ENCODE results near the gene WIPF3.

The WIPF3 gene

DNA sequence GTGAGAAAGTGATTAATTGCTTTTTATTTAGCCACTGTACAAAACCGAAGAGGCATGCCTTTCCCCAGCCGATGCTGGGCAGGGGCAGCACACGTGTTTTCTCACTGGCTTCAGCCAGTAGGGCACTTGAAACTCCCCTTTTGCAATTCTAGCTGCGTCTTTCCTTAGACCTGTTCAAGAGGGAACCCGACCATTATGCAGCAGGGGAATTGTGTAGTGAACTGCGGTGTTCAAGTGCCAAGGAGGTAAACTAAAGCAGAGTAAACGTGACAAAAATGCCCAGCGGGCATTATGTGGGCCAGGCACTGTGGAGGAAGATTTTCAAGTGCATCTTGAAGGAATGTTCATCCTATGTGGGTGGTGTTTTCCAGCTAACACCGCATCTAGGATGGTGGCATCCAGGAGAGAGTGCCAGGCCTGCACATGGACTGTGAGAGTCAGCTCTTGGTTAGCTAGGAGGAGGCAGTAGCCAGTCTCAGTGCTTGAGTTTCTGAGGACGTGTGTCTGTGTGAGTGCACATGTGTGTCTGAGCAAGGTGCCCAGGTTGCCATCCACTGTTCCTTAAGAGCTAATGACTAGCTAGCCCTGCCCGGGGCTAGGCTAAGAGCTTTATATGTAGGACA is 3.3 kb downstream of the WIPF3 start:
- no peak for DNase-seq

DNA sequence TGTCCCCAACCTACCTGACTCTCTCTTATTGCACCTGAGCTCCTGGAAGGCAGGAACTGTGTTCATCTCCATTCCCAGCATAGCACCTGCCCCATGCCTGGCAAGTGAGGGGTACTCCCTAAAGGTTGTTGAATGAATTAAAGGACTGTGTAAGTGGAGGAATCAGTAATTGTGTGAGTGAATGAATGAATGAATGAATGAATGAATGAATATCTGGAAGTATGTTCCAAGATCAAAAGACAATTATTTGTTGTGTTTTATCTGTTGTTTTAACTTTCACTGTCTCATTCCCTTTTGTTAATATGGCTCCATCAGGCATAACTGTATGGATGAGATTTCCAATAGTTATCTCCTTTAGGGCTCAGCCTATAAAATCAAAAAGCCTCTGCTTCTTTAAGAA is 4.0 kb downstream of the WIPF3 start:
- no peak for DNase-seq

DNA sequence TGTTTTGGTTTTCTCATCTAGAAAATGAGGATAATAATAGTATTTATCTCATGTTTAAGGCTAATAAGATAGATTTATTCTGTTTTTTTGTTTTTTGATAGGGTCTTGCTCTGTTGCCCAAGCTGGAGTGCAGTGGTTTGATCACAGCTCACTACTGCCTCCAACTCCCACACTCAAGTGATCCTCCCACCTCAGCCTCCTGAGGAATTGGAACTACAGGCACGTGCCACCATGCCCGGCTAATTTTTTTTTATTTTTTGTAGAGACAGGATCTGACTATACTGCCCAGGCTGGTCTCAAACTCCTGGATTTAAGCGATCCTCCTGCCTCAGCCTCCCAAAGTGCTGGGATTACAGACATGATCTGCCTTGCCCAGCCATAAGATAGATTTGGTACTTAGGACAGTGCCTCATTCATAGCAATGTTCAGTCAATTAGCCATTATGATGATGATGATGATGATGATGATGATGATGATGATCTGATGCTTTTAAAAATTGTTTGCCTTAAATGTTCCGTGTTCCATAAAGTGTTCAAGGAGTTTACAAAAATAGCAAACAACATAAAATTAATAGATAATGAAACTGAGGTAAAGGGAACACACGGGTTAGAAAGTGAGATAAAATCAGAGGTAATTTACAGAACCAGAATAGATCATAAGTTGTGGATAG is 4.6 kb downstream of the WIPF3 start:
- no peak for DNase-seq

DNA sequence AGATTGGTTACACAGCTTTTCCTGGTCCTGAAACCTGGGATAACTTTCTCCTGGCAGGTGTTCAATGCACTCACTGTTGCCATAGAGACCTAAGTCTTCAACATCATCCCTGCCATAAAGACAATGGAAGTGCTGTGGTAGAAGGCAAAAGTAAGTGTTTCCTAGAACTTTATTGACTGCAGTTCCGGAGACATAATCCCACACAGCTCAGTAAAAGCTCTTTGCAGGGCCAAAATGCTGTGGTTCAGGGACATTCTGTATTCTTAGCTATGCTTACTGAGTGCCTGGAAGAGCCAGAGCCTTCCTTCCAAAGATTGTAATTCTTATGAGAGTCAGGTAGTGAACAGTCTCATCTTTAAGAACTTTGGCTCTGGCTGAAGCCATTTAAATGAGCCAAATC is 5.3 kb downstream of the WIPF3 start:
- peak; percentile 14 for DNase-seq

DNA sequence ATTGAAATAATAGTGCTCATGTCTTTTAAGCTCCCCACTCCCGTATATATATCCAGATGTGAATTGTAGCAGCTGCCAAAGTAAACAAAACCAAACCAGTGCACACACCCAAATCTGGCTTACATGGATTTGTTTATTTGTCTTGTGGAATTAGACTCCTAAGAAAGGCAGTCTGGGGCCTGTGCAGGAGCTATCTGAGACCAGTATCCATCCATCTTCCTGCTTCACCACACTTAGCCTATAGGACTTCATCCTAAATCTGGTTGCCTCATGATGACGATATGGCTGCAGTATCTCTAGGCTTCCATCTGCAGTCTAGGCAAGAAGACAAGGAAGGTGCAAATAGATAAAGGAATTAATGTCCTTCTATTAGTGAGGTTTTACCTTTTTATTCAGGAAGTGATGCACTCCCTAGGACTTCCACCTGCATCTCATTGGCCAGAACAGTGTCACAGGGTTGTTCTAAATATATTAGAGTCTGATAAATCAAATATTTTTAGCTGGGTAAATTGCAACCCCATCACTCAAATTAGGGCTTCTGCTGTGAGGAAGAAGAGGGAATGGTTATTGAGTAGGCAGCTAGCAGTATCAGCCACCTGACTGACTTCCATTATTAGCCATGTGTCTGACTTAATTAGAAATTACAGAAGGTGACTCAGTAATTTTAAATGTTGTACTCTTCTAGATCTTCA is 6.0 kb downstream of the WIPF3 start:
- no peak for DNase-seq

DNA sequence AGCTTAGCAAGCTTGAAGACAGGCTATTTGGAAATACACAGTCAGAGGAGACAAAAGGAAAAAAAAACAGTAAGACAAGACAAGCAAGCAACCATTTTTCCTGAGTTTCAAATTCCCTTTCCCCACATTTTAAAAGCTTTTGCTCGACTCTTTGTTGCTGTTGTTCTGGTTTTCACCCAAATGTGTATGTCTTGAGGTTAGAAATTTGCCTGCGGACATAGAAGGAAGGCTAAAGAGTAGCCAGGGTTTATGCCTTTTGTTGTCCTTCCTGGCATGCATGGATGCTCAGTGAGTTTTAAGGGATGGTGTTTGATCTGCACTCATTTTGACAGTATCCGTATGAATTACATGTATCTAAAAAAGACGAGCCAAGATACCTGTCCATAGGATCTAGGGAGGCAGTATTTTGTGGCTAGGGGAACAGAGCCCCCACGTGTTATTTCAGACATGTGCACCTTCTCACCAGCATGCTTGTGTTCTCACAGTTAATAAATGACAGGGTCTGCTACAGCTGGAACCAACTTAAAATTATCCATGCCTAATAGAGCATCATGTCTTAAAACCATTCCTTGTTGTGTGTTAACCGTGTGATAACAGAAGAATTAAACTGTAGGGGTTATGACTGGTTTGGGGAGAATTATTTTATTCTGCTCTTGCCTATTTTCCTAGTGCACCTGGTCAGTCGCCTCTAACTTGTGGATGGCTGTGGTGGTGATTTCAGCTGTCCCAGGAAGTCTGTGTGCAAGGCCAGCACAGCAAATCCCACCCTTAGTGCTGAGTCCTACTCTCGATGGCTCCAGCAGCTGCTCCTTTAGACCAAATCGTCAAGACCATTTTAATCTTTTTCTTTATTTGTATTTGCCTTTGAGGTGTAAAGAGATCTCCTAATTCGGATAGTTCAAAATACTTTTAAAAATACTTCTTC is 9.1 kb downstream of the WIPF3 start:
- DNase-seq, result no peak

DNA sequence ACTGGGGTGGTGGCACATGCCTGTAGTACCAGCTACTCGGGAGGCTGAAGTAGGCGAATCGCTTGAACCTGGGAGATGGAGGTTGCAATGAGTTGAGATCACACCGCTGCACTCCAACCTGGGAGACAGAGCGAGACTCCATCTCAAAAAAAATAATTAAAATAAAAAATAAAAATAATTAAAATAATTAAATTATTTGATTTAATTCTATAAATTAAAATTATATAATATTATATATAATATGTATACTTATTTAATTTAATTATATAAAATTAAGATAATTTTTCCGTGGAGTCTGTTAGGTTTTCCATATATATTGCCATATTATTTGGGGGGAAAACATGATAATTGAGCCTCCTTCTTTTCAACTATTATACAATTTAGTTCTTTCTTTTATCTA is 12.0 kb downstream of the WIPF3 start:
- no peak for DNase-seq

DNA sequence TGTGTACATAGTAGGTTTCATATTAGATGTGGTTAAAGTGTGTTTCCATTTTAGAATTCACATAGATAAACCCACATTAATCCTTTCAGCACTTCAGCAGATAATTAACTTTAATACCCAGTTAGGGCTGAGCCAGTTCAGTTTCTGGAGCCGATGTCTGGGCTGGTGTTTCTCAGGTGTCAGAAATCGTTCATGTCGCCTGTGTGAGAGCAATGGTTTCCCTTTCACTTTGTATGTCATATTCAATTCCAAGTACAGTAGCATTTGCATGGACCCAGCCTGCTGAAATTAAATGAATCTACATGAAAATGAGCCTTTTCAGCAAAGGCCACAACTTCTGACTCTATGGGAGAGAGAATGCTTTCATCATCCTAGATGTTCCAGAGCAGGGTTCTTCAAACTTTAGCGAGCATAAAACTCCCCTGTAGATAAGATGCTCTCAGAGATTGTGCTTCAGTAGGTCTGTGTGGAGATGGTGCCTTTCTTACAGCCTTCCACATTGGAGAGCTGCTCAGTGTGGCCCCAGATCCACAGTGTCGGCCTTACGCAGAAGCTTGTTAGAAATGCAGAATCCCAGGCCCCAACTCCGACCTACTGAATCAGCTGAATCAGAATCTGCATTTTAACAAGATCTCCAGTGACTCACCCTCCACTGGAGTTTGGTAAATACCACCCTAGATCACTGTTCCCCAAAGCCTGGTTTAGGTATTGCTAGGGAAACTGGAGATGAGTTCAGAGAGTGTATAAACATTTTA is 19.6 kb downstream of the WIPF3 start:
- DNase-seq, result no peak

DNA sequence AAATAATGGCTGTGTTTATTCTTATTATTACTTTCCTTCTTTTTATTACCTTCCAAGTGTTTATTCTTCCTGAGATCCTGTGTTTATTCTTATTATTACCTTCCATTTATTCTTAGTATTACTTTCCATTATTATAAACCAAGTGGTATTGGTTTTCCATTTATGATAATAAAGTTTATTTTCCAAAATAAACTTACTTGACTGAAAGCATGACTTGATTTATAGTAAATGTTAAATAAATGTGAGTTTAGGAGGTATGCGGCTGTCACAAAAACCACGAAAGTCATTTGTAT is 20.2 kb downstream of the WIPF3 start:
- no peak for DNase-seq

DNA sequence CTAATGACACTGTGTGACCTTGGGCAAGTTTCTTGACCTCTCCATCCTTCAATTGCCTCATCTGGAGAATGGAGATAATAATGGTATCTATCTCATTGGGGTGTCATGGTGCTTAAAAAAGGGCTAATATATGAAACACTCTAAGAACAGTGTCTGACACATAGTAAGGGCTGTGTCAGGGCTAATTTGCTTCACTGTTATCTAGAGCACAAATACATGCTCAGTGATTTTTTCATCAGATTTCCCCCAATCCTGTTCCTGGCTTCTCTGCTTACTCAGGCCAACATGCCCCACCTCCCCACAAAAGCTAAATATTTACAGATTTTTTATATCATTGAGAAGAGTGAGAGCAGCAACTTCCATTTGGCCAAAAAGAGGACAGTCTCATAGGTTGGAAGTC is 20.6 kb downstream of the WIPF3 start:
- no peak for DNase-seq

DNA sequence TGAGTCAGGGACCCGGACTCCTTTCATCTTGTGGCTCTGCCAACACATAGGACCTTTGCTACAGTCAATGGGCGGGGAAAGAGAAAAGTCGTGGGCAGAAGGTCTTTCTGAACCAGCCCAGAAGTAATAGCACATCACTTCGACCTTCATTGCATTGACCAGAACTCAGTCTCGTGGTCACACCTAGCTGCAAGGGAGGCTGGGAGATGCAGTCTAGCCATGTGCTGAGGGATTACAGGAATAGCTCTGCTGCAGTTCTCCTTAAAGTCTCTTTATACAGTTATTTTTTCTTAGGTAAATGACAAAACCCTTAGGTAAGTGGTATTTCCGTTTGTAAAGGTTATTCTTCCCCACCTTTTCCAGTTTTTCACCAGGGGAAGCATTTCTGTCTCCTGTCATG is 25.4 kb downstream of the WIPF3 start:
- no peak for DNase-seq

DNA sequence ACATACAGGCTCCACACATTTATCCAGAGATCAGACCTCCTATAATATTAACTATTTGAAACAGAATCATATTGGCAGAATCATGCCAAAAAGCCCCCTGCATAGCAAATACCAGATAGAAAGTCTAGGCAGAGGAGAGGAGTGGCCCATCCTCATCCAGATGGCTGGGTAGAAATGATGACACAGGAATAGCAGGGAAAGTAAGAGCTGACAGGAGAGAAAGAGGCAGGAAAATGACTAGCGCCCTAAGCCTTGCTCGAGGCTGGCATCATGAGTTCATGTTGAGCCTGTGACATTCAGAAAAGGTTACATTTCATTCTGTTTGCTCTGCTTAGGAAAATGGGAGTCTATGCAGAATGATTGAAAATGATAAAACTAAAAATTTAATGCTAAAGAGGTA is 27.6 kb downstream of the WIPF3 start:
- no peak for DNase-seq

DNA sequence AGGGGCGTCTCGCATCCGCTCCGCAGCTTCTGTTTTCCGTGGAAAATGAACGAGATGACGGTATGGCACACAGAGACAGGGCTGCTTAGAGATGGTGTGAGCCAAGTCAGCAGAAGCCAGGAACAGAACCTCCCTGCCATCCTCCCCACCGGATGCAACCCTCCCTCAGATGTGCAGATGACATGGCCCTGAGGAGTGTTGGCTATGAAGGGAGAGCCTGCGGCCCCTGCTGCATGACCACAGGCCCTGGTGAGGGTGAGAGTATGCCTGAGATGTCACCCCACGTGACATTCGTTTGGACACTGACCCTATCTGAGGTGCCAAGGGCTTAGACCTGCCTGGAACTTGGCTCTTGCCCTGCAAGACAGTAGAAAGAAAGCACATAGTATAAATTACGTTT is 29.4 kb downstream of the WIPF3 start:
- no peak for DNase-seq

DNA sequence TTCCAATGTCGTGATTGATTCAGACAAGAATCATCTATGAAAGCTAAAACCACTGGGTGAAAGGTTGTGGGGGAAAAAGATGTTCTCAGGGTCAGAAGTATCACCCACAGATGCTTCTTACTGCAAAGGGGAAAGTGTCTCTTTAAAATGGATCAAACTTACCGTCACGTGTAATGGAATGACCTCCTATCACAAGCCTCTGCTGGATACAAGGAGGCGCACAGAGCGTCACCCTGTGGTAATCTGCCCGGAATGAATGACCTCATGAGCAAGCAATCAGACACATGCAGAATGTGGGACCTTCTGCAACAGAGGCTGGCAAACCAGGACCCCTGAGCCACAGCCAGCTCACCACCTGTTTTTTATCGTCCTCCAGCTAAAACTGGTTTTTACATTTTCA is 33.0 kb downstream of the WIPF3 start:
- DNase-seq, result no peak

DNA sequence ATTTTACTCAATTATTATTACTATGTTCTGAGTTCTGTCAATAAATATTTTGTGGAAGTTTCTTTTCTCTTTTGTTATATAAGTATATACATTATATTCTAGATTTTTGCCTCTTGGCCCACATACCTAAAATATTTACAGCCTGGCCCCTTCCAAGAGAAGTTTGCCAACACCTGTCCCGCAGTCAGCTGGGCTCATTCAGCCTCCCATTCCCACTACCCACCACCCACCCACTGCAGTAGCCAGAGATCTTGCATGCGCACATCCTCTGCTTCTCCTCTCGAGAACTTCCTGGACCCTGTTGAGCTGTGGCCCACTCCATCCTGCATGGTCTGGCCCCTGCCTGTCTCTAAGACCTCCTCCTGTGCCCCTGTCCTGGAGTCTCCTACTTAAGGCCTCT is 33.6 kb downstream of the WIPF3 start:
- DNase-seq, result no peak

DNA sequence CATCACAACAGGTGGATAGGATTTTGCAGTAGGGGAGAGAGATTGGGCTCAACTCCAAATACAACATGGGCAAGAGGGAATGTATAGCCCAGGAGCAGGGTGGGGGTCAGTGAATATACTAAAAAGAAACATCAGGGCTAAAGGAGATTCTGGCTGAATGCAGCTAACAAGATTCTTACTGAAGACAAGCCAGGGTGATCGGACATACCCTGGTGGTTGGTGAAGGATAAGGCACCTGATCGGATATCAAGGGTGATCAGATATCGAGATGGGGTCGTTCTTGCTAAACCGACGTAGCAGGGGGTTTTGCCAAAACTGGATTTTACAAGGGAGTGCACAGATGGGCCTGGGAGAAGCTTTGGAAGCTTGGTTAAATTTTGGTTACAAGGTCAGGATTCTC is 34.4 kb downstream of the WIPF3 start:
- no peak for DNase-seq

DNA sequence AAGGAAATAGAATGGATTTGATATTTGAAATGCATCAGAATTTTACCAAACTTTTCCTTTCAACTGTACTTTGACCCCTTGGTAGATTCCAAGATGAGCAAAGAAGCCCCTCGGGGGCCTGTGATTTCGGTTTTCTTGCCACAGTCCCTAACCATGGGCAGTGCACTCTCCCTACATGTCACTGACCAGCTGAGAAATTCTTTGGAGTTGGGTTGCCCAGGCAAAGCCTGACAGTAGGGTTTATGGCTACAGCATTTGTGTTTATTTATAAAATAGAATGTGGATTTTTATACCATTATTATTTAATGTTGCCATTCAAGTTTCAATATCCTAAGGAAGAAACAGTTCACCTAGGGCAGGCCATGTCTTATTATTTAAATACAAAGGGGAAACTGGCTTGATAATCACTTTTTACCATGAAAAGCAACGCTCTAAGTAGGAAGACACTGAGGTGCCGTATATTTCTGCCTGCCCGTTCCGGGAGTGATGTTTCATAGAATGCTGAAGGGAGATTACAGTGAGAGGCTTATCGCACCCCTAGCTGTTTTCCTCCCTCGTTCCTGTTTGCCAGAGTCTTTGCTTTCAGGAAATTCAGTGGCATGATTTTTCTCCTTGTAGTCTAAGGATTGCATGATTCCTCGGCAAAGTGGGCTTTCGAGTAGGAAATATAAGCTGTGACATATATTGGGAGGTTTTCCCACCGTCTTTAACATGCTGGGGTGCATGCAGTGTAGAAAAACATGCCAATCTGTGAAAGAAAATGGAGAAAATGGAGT is 35.8 kb downstream of the WIPF3 start:
- DNase-seq, result no peak

DNA sequence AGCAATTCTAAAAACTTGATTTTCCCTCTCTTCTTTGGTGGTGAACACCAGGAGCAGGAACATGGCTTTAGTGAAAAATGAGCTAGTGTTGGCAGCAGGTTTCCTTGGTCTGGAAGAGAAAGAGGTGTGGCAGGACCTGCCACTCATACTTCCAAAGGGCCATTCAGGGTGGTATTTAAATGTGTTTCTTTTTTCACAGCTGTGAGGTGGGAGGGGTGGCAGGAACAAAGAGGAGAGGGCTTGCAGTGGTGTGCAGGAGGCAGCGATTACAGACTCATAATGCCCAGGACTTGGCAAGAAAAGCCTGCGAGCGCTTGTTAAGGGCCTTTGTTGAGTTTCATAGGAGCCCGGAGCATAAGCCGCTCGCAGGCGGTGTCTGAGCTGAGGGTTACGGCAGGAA is 36.8 kb downstream of the WIPF3 start:
- DNase-seq, result no peak

DNA sequence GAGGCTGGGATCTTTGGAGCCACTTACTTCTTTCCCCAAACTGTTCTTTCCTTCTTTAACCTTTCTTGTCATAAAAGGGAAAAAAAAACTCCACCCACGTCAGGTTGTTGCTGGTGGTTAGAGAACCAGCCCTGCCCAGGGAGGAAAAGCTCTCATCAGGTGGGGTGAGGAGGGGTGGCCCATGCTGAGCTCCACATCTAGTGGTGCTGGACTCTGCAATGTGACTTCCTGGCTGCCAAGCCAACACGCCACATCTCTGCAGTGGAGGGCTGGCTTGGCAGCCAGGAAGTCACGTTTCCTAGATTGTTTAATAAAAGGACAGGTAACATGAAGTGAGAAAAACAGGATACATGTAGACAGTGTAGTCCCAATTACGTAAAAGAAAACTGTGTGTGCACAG is 37.4 kb downstream of the WIPF3 start:
- DNase-seq, result no peak

DNA sequence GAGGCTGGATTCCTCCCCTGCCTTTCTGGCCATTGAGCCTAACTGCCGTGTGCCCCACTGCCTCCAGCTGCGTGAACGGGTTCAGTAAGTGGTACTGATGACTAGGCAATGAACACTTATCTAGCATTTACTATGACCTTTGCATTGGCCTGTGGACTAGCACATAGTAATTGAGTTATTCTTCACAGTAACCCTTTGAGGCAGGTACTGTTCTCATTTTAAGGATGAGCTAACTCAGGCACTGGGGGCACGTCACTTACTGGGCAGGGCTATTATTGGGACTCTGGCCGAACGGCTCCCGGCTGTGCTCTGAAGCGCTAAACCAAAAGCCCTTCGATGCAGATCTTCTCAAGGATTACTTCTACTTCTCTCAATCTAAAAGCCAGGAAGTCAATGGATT is 38.3 kb downstream of the WIPF3 start:
- DNase-seq, result no peak

DNA sequence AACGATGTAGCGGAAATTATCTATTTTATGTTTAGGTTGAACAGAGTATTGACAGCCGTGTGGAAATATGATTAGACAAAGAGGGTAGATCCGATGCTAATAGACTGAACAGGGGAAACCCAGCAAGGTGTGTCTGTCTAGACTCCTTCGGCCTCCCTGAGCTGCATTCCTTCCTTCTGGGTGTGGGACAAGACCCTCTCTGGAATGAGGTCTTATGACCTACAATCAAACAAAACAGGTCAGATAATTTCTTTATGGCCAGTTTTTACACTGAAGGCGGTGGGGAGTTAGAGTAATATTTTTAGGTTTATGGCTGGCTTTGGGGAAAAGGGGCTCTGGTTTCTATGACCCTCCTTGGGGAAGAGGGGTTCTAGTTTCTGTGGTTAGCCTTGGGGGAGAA is 41.2 kb downstream of the WIPF3 start:
- no peak for DNase-seq

DNA sequence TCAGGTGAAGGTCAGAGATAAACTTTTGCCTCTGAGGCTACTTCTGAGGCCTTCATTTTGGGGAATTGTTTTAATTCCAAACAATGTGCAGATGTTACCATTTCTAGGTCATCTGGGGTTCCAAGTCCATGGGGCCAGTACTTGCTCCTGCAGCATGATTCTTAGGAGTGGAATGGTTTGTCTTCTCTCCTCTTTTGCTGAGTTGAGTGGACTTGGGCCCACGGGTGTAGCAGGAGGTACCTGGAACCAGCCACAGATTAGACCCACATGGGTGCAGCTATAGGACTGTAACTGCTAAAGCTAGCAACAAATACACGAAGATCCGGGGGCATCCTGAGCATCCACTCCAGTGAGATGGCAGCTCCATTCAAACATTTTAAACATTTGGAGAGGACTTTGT is 41.6 kb downstream of the WIPF3 start:
- no peak for DNase-seq

Measured in midbrain (tissue), 1 donor.